Activated T-helper 1 cell treated with anti-CD3 and anti-CD28 coated beads, Interleukin-12 subunit alpha, Interleukin-12 subunit beta, Interleukin-2, Interleukin-4 antibody, amounts not matched to agents 30 ng/mL and 10 ng/mL and 1 ng/mL, durations not matched to agents 14 hours and 24 hours and 36 hours (primary cell): Measurements from ENCODE around the gene STMN1. TPM values are rescaled to one million over a fixed set of nuclear protein-coding genes. Genes with fewer than 3 reads are reported as not detected.
"Not testable (repeated sequence)": the region's sequence is repeated elsewhere in the genome, so short reads cannot be mapped to it uniquely, and the experiment has no call there.

Experiments
- DNase-seq: peaks from one replicate; pipeline ENCODE4 v3.0.0; 2021; ENCODE audit warnings: low spot score
- H3K27ac Mint-ChIP-seq: one replicate; pipeline ENCODE4 v1.8.0; 2021; ENCODE audit warnings: mild to moderate bottlenecking, mixed read lengths
- H3K27me3 Mint-ChIP-seq: one replicate; pipeline ENCODE4 v1.8.0; 2022; ENCODE audit warnings: mild to moderate bottlenecking, moderate library complexity, mixed read lengths; ENCODE audit not compliant: insufficient read depth
- H3K36me3 Mint-ChIP-seq: one replicate; pipeline ENCODE4 v1.8.0; 2021; ENCODE audit warnings: low read depth, mixed read lengths
- H3K4me1 Mint-ChIP-seq: one replicate; pipeline ENCODE4 v1.8.0; 2021; ENCODE audit warnings: low read depth, mixed read lengths
- H3K4me3 Mint-ChIP-seq: one replicate; pipeline ENCODE4 v1.8.0; 2021; ENCODE audit warnings: mild to moderate bottlenecking, moderate library complexity, mixed read lengths
- H3K9me3 Mint-ChIP-seq: one replicate; pipeline ENCODE4 v1.8.0; 2021; ENCODE audit warnings: mixed read lengths
- intact Hi-C: fragments of 100-400 bp; cut with micrococcal nuclease; formaldehyde crosslinking; loops from one replicate; pipeline ENCODE4 v1.15.1; 2024
- total RNA-seq: library from RNA; stranded (reverse); gene quantifications from 2 replicates; pipeline ENCODE4 v1.2.3, GENCODE V29; 2022

Gene STMN1
- 203 and 205 TPM in 2 replicates for total RNA-seq

DNA sequence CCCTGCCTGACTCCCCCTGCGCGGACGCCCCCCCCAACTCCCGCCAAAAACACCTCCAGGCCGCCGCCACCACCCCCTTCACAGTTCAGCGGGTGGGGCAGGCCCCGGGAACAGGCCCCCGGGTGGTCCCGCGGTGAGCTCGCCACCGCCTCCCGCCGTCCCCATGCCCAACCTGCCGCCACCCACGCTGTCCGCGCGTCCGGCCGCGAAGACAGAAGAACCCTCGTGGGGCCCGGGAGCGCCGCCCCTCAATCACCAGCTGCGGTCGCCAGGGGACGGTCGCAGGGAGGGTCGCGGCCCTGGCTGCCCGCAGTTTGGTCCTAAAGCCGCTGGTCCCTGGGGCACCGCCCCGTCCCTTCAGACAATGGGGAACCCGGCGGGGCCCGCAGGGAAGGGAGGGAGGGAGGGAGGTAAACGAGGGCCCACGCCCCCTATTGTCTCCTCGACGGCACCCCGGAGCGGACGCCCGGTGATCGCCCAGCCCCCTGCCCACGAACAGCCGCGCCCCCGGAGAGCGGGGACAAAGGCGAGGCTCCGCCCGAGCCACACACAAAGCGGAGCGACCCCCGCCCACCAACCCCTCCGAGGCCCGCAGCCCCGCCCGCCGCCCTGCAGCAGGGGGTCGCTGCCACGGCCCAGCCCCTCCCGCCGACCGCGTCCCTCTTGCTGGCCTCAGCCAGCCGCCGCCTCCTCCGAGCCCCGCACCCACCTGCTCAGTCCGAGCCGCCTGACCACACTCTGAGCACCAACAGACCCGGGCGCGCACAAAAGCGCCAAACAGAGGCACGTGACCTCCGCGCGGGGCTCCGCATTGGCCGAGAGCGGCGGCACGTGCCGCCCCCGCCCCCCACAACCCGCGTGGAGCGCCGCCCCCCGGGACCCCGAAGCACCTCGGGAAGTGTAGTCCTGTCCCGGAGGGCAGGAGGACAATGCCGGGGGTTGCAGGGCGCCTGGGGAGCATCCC, at the start of gene STMN1:
TSS of gene STMN1 (minus strand) at position 740 of the 964 bp plus-strand sequence. CDS start 1,743 bp downstream, outside the sequence.
- DNase-seq = peak; percentile 76
- peak within 1 kb of the TSS; percentile 93 for H3K27ac Mint-ChIP-seq
- peaks cover 24% of the 10 kb centered on the region for H3K27me3 Mint-ChIP-seq
- intact Hi-C loops = loop anchor here (1.0 to 5.0 kb wide), 8 partner anchors 11 to 1584 kb away; partner anchors contain the start of genes AUNIP, MTFR1L, PAFAH2 and PAQR7
- peak within 1 kb of the TSS; percentile 98 for H3K4me3 Mint-ChIP-seq
- peaks cover 49% of the 10 kb centered on the region for H3K4me1 Mint-ChIP-seq
- peaks cover 21% of the 10 kb centered on the region for H3K36me3 Mint-ChIP-seq
- H3K9me3 Mint-ChIP-seq = no peaks in the 10 kb centered on the region

DNA sequence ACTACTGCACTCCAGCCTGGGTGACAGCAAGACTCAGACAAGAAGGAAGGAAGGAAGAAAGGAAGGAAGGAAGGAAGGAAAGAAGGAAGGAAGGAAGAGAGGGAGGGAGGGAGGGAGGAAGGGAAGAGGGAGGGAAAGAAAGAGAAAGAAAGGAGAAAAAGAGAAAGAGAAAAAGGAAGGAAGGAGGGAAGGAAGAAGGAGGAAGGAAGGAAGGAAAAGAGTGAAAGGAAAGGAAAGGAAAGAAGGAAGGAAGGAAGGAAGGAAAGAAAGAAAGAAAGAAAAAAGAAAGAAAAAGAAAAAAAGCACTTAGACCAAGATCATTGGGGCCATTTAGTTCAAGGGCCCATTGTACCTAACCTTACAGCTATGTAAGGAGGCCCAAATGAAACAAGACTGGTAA, 49.3 kb upstream of the STMN1 start:
- no peak for DNase-seq
- intact Hi-C loops = no loop called here
- Mint-ChIP-seq H3K9me3 (no peaks in the 10 kb centered on the region), H3K4me1 (peaks cover 4% of the 10 kb centered on the region), H3K27me3 (peaks cover 3% of the 10 kb centered on the region), H3K27ac (no peak overlapping the region), H3K36me3 (peaks cover 22% of the 10 kb centered on the region), H3K4me3 (no peak overlapping the region)

DNA sequence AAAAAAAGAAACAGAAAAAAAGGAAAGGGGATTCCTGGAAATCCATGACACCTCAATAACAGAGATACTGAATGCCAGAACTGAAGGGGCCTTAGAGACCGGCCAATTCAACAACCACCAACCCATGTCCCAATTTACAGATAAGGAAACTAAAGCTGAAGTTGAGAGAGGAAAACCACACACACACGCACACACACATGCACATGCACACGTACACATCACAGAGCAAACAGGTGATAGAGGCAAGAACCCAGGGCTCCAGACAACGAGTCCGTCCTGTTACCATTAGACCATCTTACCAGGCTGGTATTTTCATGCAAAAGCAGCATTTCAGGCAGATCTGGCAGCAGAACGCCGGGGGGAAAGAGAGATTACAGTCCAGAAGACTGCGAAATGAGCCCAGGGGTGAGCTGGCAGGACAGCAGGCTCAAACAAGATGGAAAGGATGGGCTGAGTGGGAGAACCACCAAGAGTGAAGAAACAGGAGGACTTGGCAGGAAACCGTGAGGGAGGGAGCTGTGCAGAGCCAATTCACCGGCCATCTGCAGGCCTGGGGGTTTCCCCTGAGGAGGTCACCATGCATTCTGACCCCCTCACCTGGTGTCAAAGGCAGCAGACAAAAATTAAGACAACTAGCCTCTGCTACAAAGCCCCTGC, 48.2 kb upstream of the STMN1 start:
- Mint-ChIP-seq H3K4me3 (no peak overlapping the region), H3K4me1 (peaks cover 4% of the 10 kb centered on the region), H3K36me3 (peaks cover 11% of the 10 kb centered on the region), H3K27me3 (peaks cover 3% of the 10 kb centered on the region), H3K27ac (no peak overlapping the region), H3K9me3 (no peaks in the 10 kb centered on the region)
- DNase-seq = no peak
- intact Hi-C loops = no loop called here

DNA sequence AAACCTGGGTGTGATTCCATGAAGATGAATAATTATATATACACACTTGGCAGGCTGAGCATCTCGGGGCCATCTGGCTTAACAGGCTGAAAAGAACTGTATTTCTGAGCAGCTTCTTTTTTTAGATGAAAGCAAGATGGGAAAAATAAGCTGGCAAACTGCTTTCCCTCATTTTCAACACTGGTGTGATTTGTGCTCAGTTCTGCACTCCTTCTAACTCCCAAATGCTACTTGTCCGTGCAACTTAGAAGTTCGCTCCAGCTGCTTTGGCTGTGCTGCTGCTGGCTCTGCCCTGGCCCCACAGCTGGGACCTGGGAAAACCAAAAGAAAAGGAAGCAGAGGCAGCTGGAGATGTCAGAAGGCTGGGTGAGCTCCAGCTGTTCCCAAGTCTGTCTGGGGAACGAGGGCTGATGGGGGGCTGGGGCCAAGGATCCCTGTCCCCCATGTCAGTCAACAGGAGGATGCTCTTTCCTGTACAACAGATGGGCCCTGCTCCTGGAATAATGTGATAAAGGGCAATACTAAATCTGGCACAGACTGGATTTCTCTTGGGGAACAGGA, 46.7 kb upstream of the STMN1 start:
- intact Hi-C loops = no loop called here
- no peak overlapping the region for H3K4me3 Mint-ChIP-seq
- H3K27me3 Mint-ChIP-seq = peaks cover 3% of the 10 kb centered on the region
- DNase-seq = no peak
- no peaks in the 10 kb centered on the region for H3K9me3 Mint-ChIP-seq
- peaks cover 4% of the 10 kb centered on the region for H3K4me1 Mint-ChIP-seq
- H3K36me3 Mint-ChIP-seq = peaks cover 3% of the 10 kb centered on the region
- no peak overlapping the region for H3K27ac Mint-ChIP-seq

DNA sequence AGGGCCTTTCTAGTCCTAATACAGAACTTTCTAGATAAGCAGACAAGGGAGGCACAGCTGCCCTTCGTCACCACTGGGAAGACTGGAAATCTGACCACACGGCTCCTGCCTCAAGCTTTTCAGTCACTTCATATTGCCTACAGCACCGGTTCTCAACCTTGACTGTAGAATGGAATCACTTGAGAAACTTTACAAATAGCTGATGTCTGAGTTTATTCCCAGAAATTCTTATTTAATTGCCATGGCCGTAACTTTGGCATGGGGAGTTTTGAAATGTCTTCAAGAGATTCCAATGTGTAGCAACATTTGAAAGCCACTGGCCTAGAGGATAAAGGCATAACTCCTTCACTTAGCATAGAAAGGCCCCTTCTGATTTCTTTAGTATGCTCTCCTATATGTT, 42.4 kb upstream of the STMN1 start:
- Mint-ChIP-seq H3K36me3 (no peaks in the 10 kb centered on the region), H3K27me3 (peaks cover 1% of the 10 kb centered on the region), H3K9me3 (peaks cover 3% of the 10 kb centered on the region), H3K4me1 (no peaks in the 10 kb centered on the region), H3K27ac (no peak overlapping the region), H3K4me3 (no peak overlapping the region)
- no peak for DNase-seq
- intact Hi-C loops = no loop called here

DNA sequence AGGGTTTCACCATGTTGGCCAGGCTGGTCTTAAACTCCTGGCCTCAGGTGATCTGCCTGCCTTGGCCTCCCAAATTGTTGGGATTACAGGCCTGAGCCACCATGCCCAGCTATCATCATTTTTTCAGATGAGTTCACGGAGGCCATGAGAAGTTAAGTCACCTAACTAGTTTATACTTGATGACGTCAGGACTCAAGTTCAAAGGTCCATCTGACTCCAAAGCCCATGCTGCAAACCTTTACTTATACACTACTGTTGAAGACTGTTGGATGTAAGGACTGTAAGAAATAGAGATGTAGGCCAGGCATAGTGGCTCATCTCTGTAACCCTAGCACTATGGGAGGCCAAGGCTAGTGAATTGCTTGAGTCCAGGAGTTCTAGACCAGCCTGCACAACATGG, 40.8 kb upstream of the STMN1 start:
- DNase-seq = no peak
- intact Hi-C loops = no loop called here
- Mint-ChIP-seq H3K27me3 (peaks cover 2% of the 10 kb centered on the region), H3K36me3 (no peaks in the 10 kb centered on the region), H3K4me3 (no peak overlapping the region), H3K27ac (no peak overlapping the region), H3K4me1 (no peaks in the 10 kb centered on the region), H3K9me3 (peaks cover 16% of the 10 kb centered on the region)

DNA sequence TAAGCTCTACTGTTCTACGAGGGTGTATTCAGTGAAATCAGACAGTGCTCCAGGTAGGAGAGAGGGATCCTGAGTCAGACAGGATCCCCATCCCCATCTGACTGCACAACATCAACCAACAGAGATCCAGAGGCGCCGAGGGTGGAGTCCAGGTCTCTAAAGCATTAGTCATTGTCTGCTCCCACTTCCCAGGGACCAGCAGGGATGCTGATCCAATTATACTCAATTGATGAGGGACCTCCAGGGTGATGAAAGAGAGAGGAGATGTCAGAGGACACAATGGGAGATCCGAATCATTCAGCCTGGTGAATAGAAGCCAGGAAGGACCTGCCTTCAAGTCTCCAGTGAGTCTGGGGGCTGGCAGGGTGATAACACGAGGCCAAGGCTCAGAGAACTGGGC, 39.5 kb upstream of the STMN1 start:
- H3K4me1 Mint-ChIP-seq = no peaks in the 10 kb centered on the region
- peaks cover 2% of the 10 kb centered on the region for H3K27me3 Mint-ChIP-seq
- no peak overlapping the region for H3K4me3 Mint-ChIP-seq
- DNase-seq = no peak
- H3K27ac Mint-ChIP-seq = no peak overlapping the region
- H3K36me3 Mint-ChIP-seq = no peaks in the 10 kb centered on the region
- H3K9me3 Mint-ChIP-seq = peaks cover 16% of the 10 kb centered on the region
- intact Hi-C loops = no loop called here

DNA sequence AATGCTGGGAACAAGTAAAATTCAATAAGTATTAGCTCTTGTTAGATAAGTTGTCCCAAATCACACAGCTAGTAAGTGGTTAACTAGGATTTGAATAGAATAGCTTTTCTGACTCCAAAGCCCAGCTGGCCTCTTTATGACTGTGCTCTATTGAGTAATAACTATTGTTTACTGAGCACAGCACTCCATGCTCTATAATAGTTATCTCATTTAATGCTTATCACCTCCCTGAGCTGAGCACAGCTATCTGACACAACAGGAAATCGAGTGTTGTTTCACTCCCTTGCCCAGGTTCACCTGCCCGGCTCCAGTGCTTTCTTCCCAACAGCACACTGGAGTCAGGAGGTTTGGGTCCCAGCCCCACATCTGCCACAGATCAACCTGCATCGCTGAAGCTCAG, 38.8 kb upstream of the STMN1 start:
- no peaks in the 10 kb centered on the region for H3K4me1 Mint-ChIP-seq
- H3K27ac Mint-ChIP-seq = no peak overlapping the region
- no peak overlapping the region for H3K4me3 Mint-ChIP-seq
- no peak for DNase-seq
- peaks cover 2% of the 10 kb centered on the region for H3K27me3 Mint-ChIP-seq
- peaks cover 16% of the 10 kb centered on the region for H3K9me3 Mint-ChIP-seq
- H3K36me3 Mint-ChIP-seq = no peaks in the 10 kb centered on the region
- intact Hi-C loops = no loop called here

DNA sequence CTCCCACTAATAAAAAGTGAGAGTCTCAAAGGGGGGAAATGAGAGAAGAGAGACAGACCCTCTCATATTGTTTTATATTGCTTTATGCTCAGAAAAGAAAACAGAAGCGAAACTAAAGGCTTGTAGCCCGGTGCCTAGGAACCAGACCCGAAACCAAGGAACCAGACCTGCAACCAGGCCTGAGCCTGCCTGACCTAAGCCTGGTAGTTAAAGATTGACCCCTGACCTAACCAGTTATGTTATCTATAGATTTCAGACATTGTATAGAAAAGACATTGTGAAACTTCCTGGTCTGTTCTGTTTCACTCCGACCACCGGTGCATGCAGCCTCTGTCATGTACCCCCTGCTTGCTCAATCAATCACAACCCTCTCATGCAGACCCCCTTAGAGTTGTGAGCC, 37.3 kb upstream of the STMN1 start:
- H3K4me3 Mint-ChIP-seq, DNase-seq, H3K27me3 Mint-ChIP-seq, H3K36me3 Mint-ChIP-seq, H3K4me1 Mint-ChIP-seq, H3K27ac Mint-ChIP-seq, intact Hi-C loops: not testable (repeated sequence)
- peaks cover 16% of the 10 kb centered on the region for H3K9me3 Mint-ChIP-seq

DNA sequence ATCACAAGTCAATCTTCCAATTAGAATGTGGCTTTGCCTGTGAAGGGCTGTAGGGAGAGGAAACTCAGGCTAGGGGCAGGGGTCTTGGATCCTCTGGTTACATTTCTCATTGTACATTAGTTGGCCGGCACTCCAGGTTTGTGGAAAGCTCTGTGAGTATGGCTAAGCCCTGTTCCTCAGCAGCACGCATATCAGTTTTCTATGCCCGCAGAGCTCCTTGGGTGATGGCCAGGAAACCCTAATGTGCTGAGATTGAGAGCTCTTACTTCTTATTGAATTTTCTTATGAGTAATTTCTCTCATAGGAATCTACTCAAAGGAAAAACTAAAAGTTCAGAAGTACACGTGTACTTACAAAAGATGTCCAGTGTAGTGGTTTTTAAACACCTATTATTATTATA, 30.7 kb upstream of the STMN1 start:
- intact Hi-C loops = no loop called here
- no peaks in the 10 kb centered on the region for H3K36me3 Mint-ChIP-seq
- peaks cover 2% of the 10 kb centered on the region for H3K27me3 Mint-ChIP-seq
- no peak for DNase-seq
- no peak overlapping the region for H3K4me3 Mint-ChIP-seq
- no peaks in the 10 kb centered on the region for H3K4me1 Mint-ChIP-seq
- no peaks in the 10 kb centered on the region for H3K9me3 Mint-ChIP-seq
- no peak overlapping the region for H3K27ac Mint-ChIP-seq

DNA sequence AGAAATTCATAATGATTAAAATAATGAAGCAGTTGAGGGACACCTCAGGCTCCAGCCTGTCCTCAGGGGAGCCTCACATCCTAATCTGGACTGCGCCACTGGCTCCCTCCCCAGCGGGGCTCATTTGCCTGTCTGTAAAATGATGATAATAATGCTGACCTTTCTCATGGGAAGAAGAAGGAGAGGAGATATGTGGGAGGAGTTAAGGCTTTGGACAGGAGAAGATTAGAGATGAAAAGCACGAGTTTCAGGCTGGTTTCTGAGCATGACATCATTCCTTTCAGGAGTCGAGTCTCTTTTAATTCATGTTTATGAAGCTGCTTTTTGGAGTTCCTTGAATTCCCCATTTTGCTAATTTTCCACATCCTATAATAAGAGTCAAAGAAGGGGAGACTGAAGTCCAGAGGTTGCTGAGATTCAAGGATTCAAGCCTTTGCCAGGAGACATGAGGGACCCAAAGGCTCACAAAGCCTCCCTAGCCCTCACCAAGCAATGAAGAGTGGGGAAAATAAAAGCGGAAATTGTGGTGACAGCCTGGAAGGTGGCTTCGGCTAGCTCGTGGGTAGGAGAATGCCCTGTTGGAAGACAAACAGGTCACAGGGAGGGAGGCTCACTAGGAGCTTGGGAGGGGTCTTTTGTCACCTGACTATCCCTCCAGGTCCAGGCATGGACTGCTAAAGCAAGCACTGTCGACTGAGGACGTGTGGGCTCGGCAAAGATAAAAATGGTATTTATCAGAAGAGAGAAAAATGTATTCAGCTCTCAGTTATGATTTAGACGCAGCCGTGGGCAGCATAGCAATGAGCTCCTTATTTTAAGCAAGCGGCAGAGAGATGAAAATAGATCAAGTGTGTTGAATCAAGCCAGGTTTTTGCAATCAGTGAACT, 27.5 kb upstream of the STMN1 start:
- H3K4me3 Mint-ChIP-seq = no peak overlapping the region
- H3K27me3 Mint-ChIP-seq = peaks cover 11% of the 10 kb centered on the region
- no peak for DNase-seq
- H3K4me1 Mint-ChIP-seq = no peaks in the 10 kb centered on the region
- intact Hi-C loops = no loop called here
- no peaks in the 10 kb centered on the region for H3K9me3 Mint-ChIP-seq
- H3K36me3 Mint-ChIP-seq = no peaks in the 10 kb centered on the region
- no peak overlapping the region for H3K27ac Mint-ChIP-seq

DNA sequence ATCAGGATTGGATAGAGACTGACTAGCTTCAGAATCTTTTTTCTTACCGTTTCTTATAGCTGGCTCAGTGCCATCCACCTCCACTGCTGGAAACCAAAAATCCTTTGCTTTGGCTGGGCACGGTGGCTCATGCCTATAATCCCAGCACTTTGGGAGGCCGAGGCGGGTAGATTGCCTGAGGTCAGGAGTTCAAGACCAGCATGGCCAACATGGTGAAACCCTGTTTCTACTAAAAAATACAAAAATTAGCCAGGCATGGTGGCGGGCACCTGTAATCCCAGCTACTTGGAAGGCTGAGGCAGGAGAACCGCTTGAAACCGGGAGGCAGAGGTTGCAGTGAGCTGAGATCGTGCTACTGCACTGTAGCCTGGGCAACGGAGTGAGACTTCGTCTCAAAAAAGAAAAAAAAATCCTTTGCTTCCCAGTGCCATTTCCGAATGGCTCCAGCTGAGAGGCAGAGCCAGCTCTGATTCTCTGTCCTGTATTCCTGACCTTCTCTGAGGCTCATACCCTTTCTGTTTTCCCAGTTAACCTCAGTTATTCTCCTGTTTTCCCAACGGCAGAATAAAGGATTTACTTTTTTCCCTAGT, 26.7 kb upstream of the STMN1 start:
- intact Hi-C loops, H3K27ac Mint-ChIP-seq, H3K27me3 Mint-ChIP-seq, H3K9me3 Mint-ChIP-seq, H3K36me3 Mint-ChIP-seq, H3K4me3 Mint-ChIP-seq, H3K4me1 Mint-ChIP-seq, DNase-seq: not testable (repeated sequence)
